Panc1 (cell line): ENCODE data around the gene CCDC78.

Experiments
- CTCF ChIP-seq: fragments of 450-650 bp; IDR thresholded peaks from 2 replicates; pipeline ENCODE4 v1.5.1; 2017; ENCODE audit warnings: mild to moderate bottlenecking
- POLR2AphosphoS5 ChIP-seq: IDR thresholded peaks from 2 replicates; pipeline ENCODE4 v1.6.1; 2012; ENCODE audit warnings: mild to moderate bottlenecking, low read depth, low read length, moderate library complexity
- REST ChIP-seq, 2 experiments: IDR thresholded peaks; 2 replicates each; pipeline ENCODE4 v1.6.1; 2011 to 2012; ENCODE audit warnings: low read depth in 2 of 2, control low read depth in 1 of 2, low read length in 1 of 2, mild to moderate bottlenecking in 1 of 2, moderate library complexity in 1 of 2; ENCODE audit not compliant: insufficient read depth in 1 of 2
- SIN3A ChIP-seq: IDR thresholded peaks from 2 replicates; pipeline ENCODE4 v1.6.1; 2012; ENCODE audit warnings: low read depth, mild to moderate bottlenecking, low read length, moderate library complexity, borderline replicate concordance; ENCODE audit not compliant: insufficient read depth
- TCF7L2 ChIP-seq: IDR thresholded peaks from 2 replicates; pipeline ENCODE4 v1.6.1; 2011; ENCODE audit warnings: mild to moderate bottlenecking, low read depth, low read length, inconsistent platforms

- TF ChIP-seq CTCF (no peak), POLR2AphosphoS5 (no peak), TCF7L2 (no peak), REST (IDR thresholded peaks at IDR 0.05; ENCODE audit: insufficient read depth in 1 of 2, low read depth in 2 of 2, low read length in 1 of 2) (no peak), SIN3A (no peak)
Measured at GRCh38 chr16:692356-693108, 33.7 kb downstream of the CCDC78 start.
